Left ventricle myocardium superior (tissue), 1 donor: ENCODE results near the gene AHSP. TPM values are rescaled to one million over a fixed set of nuclear protein-coding genes. Genes with fewer than 3 reads are reported as not detected.
"Not testable (repeated sequence)": the region's sequence is repeated elsewhere in the genome, so short reads cannot be mapped to it uniquely, and the experiment has no call there.

Source experiments
- ATAC-seq: fragments of 200-7000 bp; cut with Tn5 transposase; one replicate; pipeline ENCODE4 v1.9.1; 2020; ENCODE audit warnings: mild to moderate bottlenecking, moderate library complexity
- DNase-seq: peaks from one replicate; pipeline ENCODE4 v3.0.0-alpha.2; 2020
- intact Hi-C: fragments of 100-400 bp; cut with micrococcal nuclease; formaldehyde crosslinking; loops from one replicate; pipeline ENCODE4 v1.11.0; 2022
- total RNA-seq: library from RNA; stranded (reverse); fragmentation: NEBNext Ultra II Directional; extraction: Animal tissue kit (Norgen Biotek cat#: 25700); gene quantifications from one replicate; pipeline ENCODE4 v1.2.1, GENCODE V29; 2021
- donor health status: DM: no; HTN: yes; CAD: no; lungs with severe emphysema.

The AHSP gene
- total RNA-seq, 1 donor from 2014 or later = not detected

GRCh38 chr16:31498493-31498892 is 29.2 kb upstream of the AHSP start:
- intact Hi-C loops = no loop called here
- ATAC-seq (no peak), DNase-seq (no peak)

- intact Hi-C loops = no loop called here
- DNase-seq = no peak
- ATAC-seq = no peak
Measured at GRCh38 chr16:31499928-31500327, 27.8 kb upstream of the AHSP start.

GRCh38 chr16:31501226-31501965 is 26.3 kb upstream of the AHSP start:
- DNase-seq (no peak), ATAC-seq (no peak)
- intact Hi-C loops = no loop called here

- intact Hi-C loops = no loop called here
- ATAC-seq (no peak), DNase-seq (no peak)
Measured at GRCh38 chr16:31501966-31502348, 25.7 kb upstream of the AHSP start.

- DNase-seq (no peak), ATAC-seq (no peak)
- intact Hi-C loops = no loop called here
Measured at GRCh38 chr16:31502981-31503380, 24.7 kb upstream of the AHSP start.

GRCh38 chr16:31503555-31503954 is 24.1 kb upstream of the AHSP start:
- ATAC-seq, intact Hi-C loops: not testable (repeated sequence)

GRCh38 chr16:31504159-31504558 is 23.5 kb upstream of the AHSP start:
- ATAC-seq = peak; percentile 14
- intact Hi-C loops = no loop called here
- DNase-seq = no peak

More at GRCh38 chr16:31503555-31503954, 24.1 kb upstream of the AHSP start:
- not testable (repeated sequence) for DNase-seq

- DNase-seq = no peak
- ATAC-seq = no peak
- intact Hi-C loops = no loop called here
Measured at GRCh38 chr16:31505483-31505882, 22.2 kb upstream of the AHSP start.

- intact Hi-C loops = no loop called here
- DNase-seq = no peak
- ATAC-seq = no peak
Measured at GRCh38 chr16:31507617-31507928, 20.1 kb upstream of the AHSP start.

GRCh38 chr16:31507929-31508705 is 19.6 kb upstream of the AHSP start, which contains the start of gene RUSF1:
Gene RUSF1 (minus strand): TSS chr16:31508391. CDS start chr16:31508373, 18 bp downstream.
- DNase-seq (peak; percentile 96), ATAC-seq (peak; percentile 97)
- intact Hi-C loops = no loop called here

GRCh38 chr16:31508706-31509195 is 18.9 kb upstream of the AHSP start:
- ATAC-seq (peak; percentile 7), DNase-seq (no peak)
- intact Hi-C loops = no loop called here

GRCh38 chr16:31513126-31513525 is 14.6 kb upstream of the AHSP start:
- intact Hi-C loops = no loop called here
- DNase-seq (no peak), ATAC-seq (no peak)

- ATAC-seq = no peak
- DNase-seq = no peak
- intact Hi-C loops = no loop called here
Measured at GRCh38 chr16:31513884-31514283, 13.8 kb upstream of the AHSP start.

GRCh38 chr16:31517800-31518402 is 9.8 kb upstream of the AHSP start:
- no peak for DNase-seq
- no peak for ATAC-seq
- intact Hi-C loops = no loop called here

GRCh38 chr16:31519759-31520431 is 7.8 kb upstream of the AHSP start:
- intact Hi-C loops = no loop called here
- ATAC-seq (no peak), DNase-seq (no peak)

- DNase-seq = no peak
- intact Hi-C loops = no loop called here
- ATAC-seq = no peak
Measured at GRCh38 chr16:31521368-31521767, 6.3 kb upstream of the AHSP start.

GRCh38 chr16:31522071-31522470 is 5.6 kb upstream of the AHSP start:
- ATAC-seq = no peak
- intact Hi-C loops = no loop called here
- no peak for DNase-seq

GRCh38 chr16:31523768-31524167 is 3.9 kb upstream of the AHSP start:
- DNase-seq, ATAC-seq, intact Hi-C loops: not testable (repeated sequence)

GRCh38 chr16:31525113-31525512 is 2.6 kb upstream of the AHSP start:
- intact Hi-C loops = no loop called here
- ATAC-seq (no peak), DNase-seq (no peak)
